Islet of Langerhans (tissue), 1 donor: ENCODE results near the gene CAP1.
"Not testable (repeated sequence)": the region's sequence is repeated elsewhere in the genome, so short reads cannot be mapped to it uniquely, and the experiment has no call there.

ENCODE experiments used
- FAIRE-seq: peaks from one replicate; lab custom pipeline; 2011; peaks lifted over from hg19 to GRCh38; lab: Jason Lieb, UNC

CAP1 gene

GRCh38 chr1:40032240-40032891, 8.2 kb upstream of the CAP1 start:
- FAIRE-seq, result peak; percentile 53

GRCh38 chr1:40034869-40035268, 5.7 kb upstream of the CAP1 start:
- no peak for FAIRE-seq

- no peak for FAIRE-seq
Observed at GRCh38 chr1:40036574-40036973, 4.0 kb upstream of the CAP1 start.

GRCh38 chr1:40037254-40037653, 3.3 kb upstream of the CAP1 start:
- FAIRE-seq, result not testable (repeated sequence)

- no peak for FAIRE-seq
Observed at GRCh38 chr1:40038697-40039096, 1.8 kb upstream of the CAP1 start.

- FAIRE-seq, result peak; percentile 55
Observed at GRCh38 chr1:40039245-40039756, 1.2 kb upstream of the CAP1 start.

- FAIRE-seq, result no peak
Observed at GRCh38 chr1:40039757-40040510, 595 bp upstream of the CAP1 start.

GRCh38 chr1:40041466-40041838, 923 bp downstream of the CAP1 start:
- FAIRE-seq, result no peak

- no peak for FAIRE-seq
Observed at GRCh38 chr1:40042341-40042740, 1.8 kb downstream of the CAP1 start.

- no peak for FAIRE-seq
Observed at GRCh38 chr1:40044110-40044509, 3.6 kb downstream of the CAP1 start.

GRCh38 chr1:40045182-40045581, 4.7 kb downstream of the CAP1 start:
- FAIRE-seq, result no peak

- FAIRE-seq, result no peak
Observed at GRCh38 chr1:40045766-40046165, 5.2 kb downstream of the CAP1 start.

GRCh38 chr1:40047276-40047675, 6.7 kb downstream of the CAP1 start:
- no peak for FAIRE-seq

- no peak for FAIRE-seq
Observed at GRCh38 chr1:40047769-40048168, 7.2 kb downstream of the CAP1 start.

GRCh38 chr1:40049725-40050124, 9.2 kb downstream of the CAP1 start:
- FAIRE-seq, result no peak

GRCh38 chr1:40050863-40051262, 10.3 kb downstream of the CAP1 start:
- FAIRE-seq, result no peak

- FAIRE-seq, result no peak
Observed at GRCh38 chr1:40053138-40053887, 12.8 kb downstream of the CAP1 start.

- FAIRE-seq, result no peak
Observed at GRCh38 chr1:40056519-40057309, 16.2 kb downstream of the CAP1 start.

- no peak for FAIRE-seq
Observed at GRCh38 chr1:40057310-40058030, 16.9 kb downstream of the CAP1 start.

GRCh38 chr1:40058097-40058452, 17.5 kb downstream of the CAP1 start:
- no peak for FAIRE-seq

- FAIRE-seq, result no peak
Observed at GRCh38 chr1:40058453-40059337, 18.2 kb downstream of the CAP1 start.
